Activated naive CD4-positive, alpha-beta T cell treated with anti-CD3 and anti-CD28 coated beads for 36 hours (primary cell): ENCODE measurements around the gene CLK4. TPM values are rescaled to one million over a fixed set of nuclear protein-coding genes. Genes with fewer than 3 reads are reported as not detected.

Source experiments
- CTCF ChIA-PET: fragments of 350-600 bp; sonication (Branson Sonifier 250); formaldehyde crosslinking; loops from one replicate; lab custom pipeline; 2021; ENCODE audit warnings: antibody characterized with exemption; lab: Charles Lee
- DNase-seq: peaks from one replicate; pipeline ENCODE4 v3.0.0-alpha.2; 2020
- H3K27ac Mint-ChIP-seq: one replicate; pipeline ENCODE4 v1.8.0; 2021; ENCODE audit warnings: mild to moderate bottlenecking, mixed read lengths
- H3K27me3 Mint-ChIP-seq: one replicate; pipeline ENCODE4 v1.8.0; 2021; ENCODE audit warnings: low read depth, mixed read lengths
- H3K36me3 Mint-ChIP-seq: one replicate; pipeline ENCODE4 v1.8.0; 2021; ENCODE audit warnings: low read depth, mixed read lengths
- H3K4me1 Mint-ChIP-seq: one replicate; pipeline ENCODE4 v1.8.0; 2021; ENCODE audit warnings: low read depth, mixed read lengths
- H3K4me3 Mint-ChIP-seq: one replicate; pipeline ENCODE4 v1.8.0; 2021; ENCODE audit warnings: mild to moderate bottlenecking, moderate library complexity, mixed read lengths
- H3K9me3 Mint-ChIP-seq: one replicate; pipeline ENCODE4 v1.8.0; 2021; ENCODE audit warnings: mixed read lengths
- intact Hi-C: fragments of 100-400 bp; cut with micrococcal nuclease; formaldehyde crosslinking; loops from one replicate; pipeline ENCODE4 v1.15.1; 2023
- total RNA-seq, 2 experiments: library from RNA; stranded (reverse); gene quantifications; one replicate each; pipeline ENCODE4 v1.2.3, GENCODE V29; 2021

The CLK4 gene
- total RNA-seq, 2 experiments from 2014 or later, result 33.9 to 34.9 TPM

- H3K9me3 Mint-ChIP-seq, result peaks cover under 1% of the 10 kb centered on the region
- no peak overlapping the region for H3K4me3 Mint-ChIP-seq
- intact Hi-C loops, result no loop called here
- no peaks in the 10 kb centered on the region for H3K4me1 Mint-ChIP-seq
- DNase-seq, result no peak
- H3K27ac Mint-ChIP-seq, result no peak overlapping the region
- CTCF ChIA-PET, result no interaction called here
- peaks cover 40% of the 10 kb centered on the region for H3K27me3 Mint-ChIP-seq
- no peaks in the 10 kb centered on the region for H3K36me3 Mint-ChIP-seq
Measured at GRCh38 chr5:178577944-178578343, 48.9 kb downstream of the CLK4 start.

DNA sequence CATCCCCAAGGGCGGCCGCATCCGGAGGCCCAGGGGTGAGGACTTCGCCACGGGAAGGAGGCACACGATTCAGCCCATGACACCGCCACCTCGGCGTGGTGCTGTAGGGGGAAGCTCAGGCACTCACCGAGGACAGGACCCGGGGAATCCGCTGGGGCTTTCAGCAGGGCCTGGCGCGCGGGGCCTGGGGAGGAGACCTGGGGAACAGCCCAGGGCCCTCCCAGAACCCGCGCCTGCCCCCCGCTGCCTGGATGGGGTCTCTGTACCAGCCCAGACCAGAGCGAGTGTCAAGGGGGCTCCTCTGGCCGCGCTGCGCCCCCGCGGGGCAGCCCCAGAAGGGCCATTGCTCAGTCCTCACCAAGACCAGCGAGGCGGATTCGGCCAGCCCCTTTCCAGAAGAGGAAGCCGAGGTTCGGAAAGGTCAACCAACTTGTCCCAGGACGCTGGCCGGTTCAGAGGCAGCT lies 49.4 kb downstream of the CLK4 start:
- no peak overlapping the region for H3K27ac Mint-ChIP-seq
- peaks cover 45% of the 10 kb centered on the region for H3K27me3 Mint-ChIP-seq
- H3K9me3 Mint-ChIP-seq, result peaks cover 3% of the 10 kb centered on the region
- no peak overlapping the region for H3K4me3 Mint-ChIP-seq
- no peaks in the 10 kb centered on the region for H3K4me1 Mint-ChIP-seq
- intact Hi-C loops, result no loop called here
- CTCF ChIA-PET, result no interaction called here
- no peak for DNase-seq
- no peaks in the 10 kb centered on the region for H3K36me3 Mint-ChIP-seq

DNA sequence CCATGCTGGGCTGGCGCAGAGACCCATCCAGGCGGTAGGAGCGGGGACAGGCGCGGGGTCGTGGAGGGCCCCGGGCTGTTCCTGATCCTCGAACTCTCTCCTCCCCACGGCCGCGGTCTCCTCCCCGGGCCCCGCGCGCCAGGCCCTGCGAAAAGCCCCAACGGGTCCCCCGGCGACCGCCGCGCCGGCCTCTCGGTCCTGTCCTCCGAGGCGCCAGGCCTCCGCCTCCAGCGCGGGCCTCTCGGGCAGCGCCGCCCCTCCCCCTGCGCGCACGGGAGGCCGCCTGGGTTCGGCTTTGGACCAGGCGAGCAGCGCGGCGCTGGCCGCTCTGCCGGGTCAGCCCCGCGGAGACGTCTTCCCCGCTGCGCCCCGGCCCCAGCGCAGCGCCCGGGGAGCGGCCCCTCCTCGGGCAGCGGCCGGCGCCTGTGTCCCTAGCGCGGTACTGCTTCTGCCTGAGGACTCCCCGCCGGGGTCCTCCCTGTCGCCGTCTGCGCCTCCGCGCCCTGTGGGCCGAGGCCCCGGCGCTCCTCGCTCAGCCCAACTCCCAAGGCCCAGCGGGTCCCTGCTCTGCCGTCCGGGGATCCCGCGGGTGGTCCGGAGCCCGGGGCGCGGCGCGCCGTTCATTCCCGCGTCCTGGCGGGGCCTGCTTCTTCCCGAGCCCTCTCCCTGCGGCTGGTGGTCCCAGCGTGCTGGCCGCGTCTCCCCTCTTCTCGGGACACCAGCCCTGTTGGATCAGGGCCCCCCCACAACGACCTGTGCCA lies 50.1 kb downstream of the CLK4 start:
- H3K36me3 Mint-ChIP-seq, result no peaks in the 10 kb centered on the region
- no peak overlapping the region for H3K27ac Mint-ChIP-seq
- CTCF ChIA-PET, result no interaction called here
- peaks cover 50% of the 10 kb centered on the region for H3K27me3 Mint-ChIP-seq
- intact Hi-C loops, result no loop called here
- peaks cover 6% of the 10 kb centered on the region for H3K9me3 Mint-ChIP-seq
- no peak overlapping the region for H3K4me3 Mint-ChIP-seq
- no peak for DNase-seq
- no peaks in the 10 kb centered on the region for H3K4me1 Mint-ChIP-seq

- peaks cover 6% of the 10 kb centered on the region for H3K9me3 Mint-ChIP-seq
- CTCF ChIA-PET, result no interaction called here
- H3K36me3 Mint-ChIP-seq, result no peaks in the 10 kb centered on the region
- intact Hi-C loops, result no loop called here
- H3K27ac Mint-ChIP-seq, result no peak overlapping the region
- H3K27me3 Mint-ChIP-seq, result peaks cover 42% of the 10 kb centered on the region
- DNase-seq, result no peak
- H3K4me1 Mint-ChIP-seq, result no peaks in the 10 kb centered on the region
- H3K4me3 Mint-ChIP-seq, result no peak overlapping the region
Measured at GRCh38 chr5:178573216-178573615, 53.6 kb downstream of the CLK4 start.

DNA sequence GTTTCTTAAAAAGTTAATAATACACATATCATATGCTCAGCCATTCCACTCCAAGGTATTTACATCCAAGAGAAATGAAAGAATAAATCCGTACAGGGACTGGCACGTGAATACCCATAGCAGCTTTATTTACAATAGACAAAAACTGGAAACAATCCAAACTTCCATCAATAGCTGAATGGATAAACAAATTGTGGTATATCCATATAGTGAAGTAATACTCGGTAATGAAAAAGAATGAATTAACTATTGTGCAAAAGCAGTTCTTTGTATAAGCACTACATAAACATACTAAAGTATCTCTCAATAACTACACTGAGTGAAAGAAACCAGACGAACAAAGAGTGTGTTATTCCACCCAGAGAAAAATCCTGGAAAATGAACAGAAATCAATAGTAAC lies 54.2 kb downstream of the CLK4 start:
- intact Hi-C loops, result no loop called here
- DNase-seq, result no peak
- no peak overlapping the region for H3K4me3 Mint-ChIP-seq
- H3K9me3 Mint-ChIP-seq, result peaks cover 6% of the 10 kb centered on the region
- CTCF ChIA-PET, result no interaction called here
- H3K27ac Mint-ChIP-seq, result no peak overlapping the region
- H3K27me3 Mint-ChIP-seq, result peaks cover 37% of the 10 kb centered on the region
- H3K4me1 Mint-ChIP-seq, result no peaks in the 10 kb centered on the region
- H3K36me3 Mint-ChIP-seq, result no peaks in the 10 kb centered on the region

DNA sequence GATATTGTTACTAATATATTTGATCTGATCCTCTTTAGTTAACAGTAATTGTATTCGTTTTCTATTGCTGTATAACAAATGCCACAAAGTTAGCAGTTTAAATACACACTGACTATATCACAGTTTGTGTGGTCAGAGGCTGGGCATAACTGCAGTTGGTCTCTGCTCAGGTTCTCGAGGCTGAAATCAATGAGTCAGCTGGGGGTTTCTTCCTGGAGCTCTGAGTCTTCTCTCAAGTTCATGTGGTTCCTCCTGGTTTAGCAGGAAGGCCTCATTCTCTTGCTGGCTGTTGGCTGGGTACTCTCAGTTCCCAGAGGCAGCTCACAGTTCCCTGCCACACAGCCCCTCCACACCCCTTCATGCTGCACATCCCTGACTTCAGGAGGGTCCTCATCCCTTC lies 57.4 kb downstream of the CLK4 start:
- H3K36me3 Mint-ChIP-seq, result no peaks in the 10 kb centered on the region
- H3K4me3 Mint-ChIP-seq, result no peak overlapping the region
- no peak for DNase-seq
- H3K27me3 Mint-ChIP-seq, result peaks cover 22% of the 10 kb centered on the region
- H3K4me1 Mint-ChIP-seq, result no peaks in the 10 kb centered on the region
- no peak overlapping the region for H3K27ac Mint-ChIP-seq
- peaks cover 6% of the 10 kb centered on the region for H3K9me3 Mint-ChIP-seq
- CTCF ChIA-PET, result no interaction called here
- intact Hi-C loops, result no loop called here

DNA sequence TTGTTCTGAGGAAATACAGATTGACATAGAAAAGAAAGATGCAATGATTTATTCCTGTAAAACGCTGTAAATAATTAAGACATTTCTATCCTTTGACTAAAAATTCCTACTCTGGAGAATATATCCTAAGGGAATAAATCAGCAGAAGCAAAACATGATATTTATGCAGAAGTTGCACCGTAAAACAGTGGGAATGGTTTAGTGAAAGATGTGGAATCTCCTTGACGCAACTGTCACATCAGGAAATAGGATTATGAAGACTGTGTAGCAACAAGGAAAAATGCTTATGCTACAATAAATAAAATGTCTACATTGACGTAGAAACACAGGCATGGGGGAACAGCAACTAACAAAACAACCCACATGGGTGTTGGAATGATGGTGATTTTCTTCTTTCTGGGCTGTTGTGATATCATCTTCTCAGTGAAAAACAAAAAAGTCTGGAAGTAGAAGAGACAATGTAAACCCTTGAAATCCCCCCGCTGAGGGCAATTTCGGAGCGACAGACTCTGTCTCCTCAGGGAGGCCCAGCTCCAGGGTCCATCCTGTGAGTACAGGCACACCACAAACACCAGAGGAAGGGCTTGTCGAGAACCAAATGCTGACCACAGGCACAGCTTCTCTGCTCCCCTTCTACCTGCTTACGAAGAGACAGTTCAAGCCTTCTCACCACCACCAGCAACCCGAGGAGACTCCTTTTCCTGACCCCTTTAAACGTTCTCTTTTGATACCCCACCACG lies 61.9 kb downstream of the CLK4 start:
- no peak overlapping the region for H3K4me3 Mint-ChIP-seq
- intact Hi-C loops, result no loop called here
- no peaks in the 10 kb centered on the region for H3K9me3 Mint-ChIP-seq
- no peaks in the 10 kb centered on the region for H3K4me1 Mint-ChIP-seq
- no peak for DNase-seq
- no peak overlapping the region for H3K27ac Mint-ChIP-seq
- H3K27me3 Mint-ChIP-seq, result peaks cover 21% of the 10 kb centered on the region
- CTCF ChIA-PET, result no interaction called here
- H3K36me3 Mint-ChIP-seq, result peaks cover 2% of the 10 kb centered on the region

GRCh38 chr5:178564397-178564796 lies 62.5 kb downstream of the CLK4 start:
- intact Hi-C loops, result no loop called here
- DNase-seq, result no peak
- no peaks in the 10 kb centered on the region for H3K9me3 Mint-ChIP-seq
- CTCF ChIA-PET, result no interaction called here
- peaks cover 2% of the 10 kb centered on the region for H3K36me3 Mint-ChIP-seq
- no peaks in the 10 kb centered on the region for H3K4me1 Mint-ChIP-seq
- peaks cover 23% of the 10 kb centered on the region for H3K27me3 Mint-ChIP-seq
- no peak overlapping the region for H3K4me3 Mint-ChIP-seq
- no peak overlapping the region for H3K27ac Mint-ChIP-seq

DNA sequence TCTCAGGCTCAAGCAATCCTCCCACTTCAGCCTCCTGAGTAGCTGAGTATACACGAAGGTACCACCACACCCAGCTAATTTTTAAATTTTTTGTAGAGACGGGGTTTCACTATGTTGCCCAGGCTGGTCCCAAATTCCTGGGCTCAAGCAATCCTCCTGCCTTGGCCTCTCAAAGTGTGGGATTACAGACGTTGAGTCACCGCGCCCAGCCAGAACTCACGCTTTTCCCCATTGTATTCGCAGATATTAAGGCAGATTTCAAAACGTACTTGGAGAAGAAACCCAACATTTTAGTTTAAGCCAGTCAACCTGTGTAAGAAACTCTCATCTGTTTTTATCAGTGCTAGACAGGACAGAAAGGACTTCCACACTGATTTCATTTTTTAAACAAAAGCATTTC lies 63.2 kb downstream of the CLK4 start:
- DNase-seq, result no peak
- H3K36me3 Mint-ChIP-seq, result peaks cover 2% of the 10 kb centered on the region
- H3K9me3 Mint-ChIP-seq, result no peaks in the 10 kb centered on the region
- intact Hi-C loops, result no loop called here
- no peak overlapping the region for H3K4me3 Mint-ChIP-seq
- no peak overlapping the region for H3K27ac Mint-ChIP-seq
- CTCF ChIA-PET, result interaction anchor here (0.7 kb wide), 1 partner anchor 61 kb away, joined by 3 read pairs; no protein-coding TSS in a partner anchor
- peaks cover 23% of the 10 kb centered on the region for H3K27me3 Mint-ChIP-seq
- H3K4me1 Mint-ChIP-seq, result no peaks in the 10 kb centered on the region

GRCh38 chr5:178561746-178562264 lies 65.0 kb downstream of the CLK4 start:
- H3K36me3 Mint-ChIP-seq, result peaks cover 2% of the 10 kb centered on the region
- H3K4me1 Mint-ChIP-seq, result no peaks in the 10 kb centered on the region
- H3K27me3 Mint-ChIP-seq, result peaks cover 23% of the 10 kb centered on the region
- CTCF ChIA-PET, result interaction anchor here (0.7 kb wide), 1 partner anchor 276 kb away, joined by 3 read pairs; no protein-coding TSS in a partner anchor
- no peak overlapping the region for H3K4me3 Mint-ChIP-seq
- intact Hi-C loops, result no loop called here
- no peak overlapping the region for H3K27ac Mint-ChIP-seq
- no peaks in the 10 kb centered on the region for H3K9me3 Mint-ChIP-seq
- DNase-seq, result no peak

DNA sequence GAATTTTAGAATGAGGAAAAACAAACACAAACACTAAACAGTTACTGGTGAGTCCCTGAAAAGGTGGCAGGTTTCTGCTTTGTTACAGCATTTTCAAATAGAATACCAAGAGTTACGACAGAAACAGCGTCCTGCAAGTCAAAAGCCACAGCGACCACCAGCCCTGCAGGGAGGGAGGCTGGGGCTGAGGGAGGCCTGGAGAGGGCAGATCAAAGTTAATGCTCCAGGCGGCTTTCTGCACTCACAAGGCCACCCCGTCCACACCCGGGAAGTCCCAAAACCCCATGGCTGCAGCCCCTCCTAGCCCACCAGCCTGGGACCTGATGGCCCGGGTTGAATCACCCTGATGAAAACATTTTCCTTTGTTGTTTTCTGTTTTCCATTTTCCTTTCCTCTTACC lies 65.9 kb downstream of the CLK4 start:
- DNase-seq, result no peak
- Mint-ChIP-seq H3K27ac (no peak overlapping the region), H3K4me3 (no peak overlapping the region), H3K9me3 (no peaks in the 10 kb centered on the region), H3K27me3 (peaks cover 23% of the 10 kb centered on the region), H3K36me3 (peaks cover 2% of the 10 kb centered on the region), H3K4me1 (no peaks in the 10 kb centered on the region)
- CTCF ChIA-PET, result interaction anchor here (0.7 kb wide), 1 partner anchor 275 kb away, joined by 3 read pairs; no protein-coding TSS in a partner anchor
- intact Hi-C loops, result no loop called here

GRCh38 chr5:178557416-178557815 lies 69.4 kb downstream of the CLK4 start:
- Mint-ChIP-seq H3K36me3 (peaks cover 2% of the 10 kb centered on the region), H3K27me3 (peaks cover 12% of the 10 kb centered on the region), H3K27ac (no peak overlapping the region), H3K4me3 (no peak overlapping the region), H3K9me3 (no peaks in the 10 kb centered on the region), H3K4me1 (no peaks in the 10 kb centered on the region)
- CTCF ChIA-PET, result no interaction called here
- intact Hi-C loops, result no loop called here
- no peak for DNase-seq
